GM12872 (cell line): Measurements from ENCODE around the gene TLR8.

Experiments used
- TF ChIP-seq, protein P1 (sequence below): IDR thresholded peaks from 3 replicates; pipeline ENCODE4 v1.5.1; 2011; ENCODE audit warnings: low read depth, mild to moderate bottlenecking, low read length, moderate library complexity; ENCODE audit not compliant: insufficient read depth

TLR8 gene

DNA sequence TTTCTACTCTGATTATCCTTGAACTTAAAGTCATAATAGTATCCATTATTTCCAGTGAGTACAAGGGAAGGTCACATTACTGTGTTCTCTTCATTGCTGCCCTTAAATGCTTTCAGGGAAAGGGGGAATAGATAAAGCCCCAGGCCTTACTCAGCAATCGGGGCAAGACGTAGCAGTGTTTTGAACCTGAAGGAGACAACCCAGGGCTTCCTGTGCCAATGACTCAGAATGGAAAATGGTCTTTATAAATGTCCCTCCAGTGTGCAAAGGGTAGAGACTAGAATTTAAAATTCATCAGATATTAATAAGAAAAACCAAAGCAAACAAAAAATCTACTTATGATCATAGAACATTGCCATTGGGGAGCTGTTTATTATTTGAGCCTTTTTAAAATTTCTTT is 23.7 kb downstream of the TLR8 start:
- TF ChIP-seq, protein P1, sequence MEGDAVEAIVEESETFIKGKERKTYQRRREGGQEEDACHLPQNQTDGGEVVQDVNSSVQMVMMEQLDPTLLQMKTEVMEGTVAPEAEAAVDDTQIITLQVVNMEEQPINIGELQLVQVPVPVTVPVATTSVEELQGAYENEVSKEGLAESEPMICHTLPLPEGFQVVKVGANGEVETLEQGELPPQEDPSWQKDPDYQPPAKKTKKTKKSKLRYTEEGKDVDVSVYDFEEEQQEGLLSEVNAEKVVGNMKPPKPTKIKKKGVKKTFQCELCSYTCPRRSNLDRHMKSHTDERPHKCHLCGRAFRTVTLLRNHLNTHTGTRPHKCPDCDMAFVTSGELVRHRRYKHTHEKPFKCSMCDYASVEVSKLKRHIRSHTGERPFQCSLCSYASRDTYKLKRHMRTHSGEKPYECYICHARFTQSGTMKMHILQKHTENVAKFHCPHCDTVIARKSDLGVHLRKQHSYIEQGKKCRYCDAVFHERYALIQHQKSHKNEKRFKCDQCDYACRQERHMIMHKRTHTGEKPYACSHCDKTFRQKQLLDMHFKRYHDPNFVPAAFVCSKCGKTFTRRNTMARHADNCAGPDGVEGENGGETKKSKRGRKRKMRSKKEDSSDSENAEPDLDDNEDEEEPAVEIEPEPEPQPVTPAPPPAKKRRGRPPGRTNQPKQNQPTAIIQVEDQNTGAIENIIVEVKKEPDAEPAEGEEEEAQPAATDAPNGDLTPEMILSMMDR = no peak

DNA sequence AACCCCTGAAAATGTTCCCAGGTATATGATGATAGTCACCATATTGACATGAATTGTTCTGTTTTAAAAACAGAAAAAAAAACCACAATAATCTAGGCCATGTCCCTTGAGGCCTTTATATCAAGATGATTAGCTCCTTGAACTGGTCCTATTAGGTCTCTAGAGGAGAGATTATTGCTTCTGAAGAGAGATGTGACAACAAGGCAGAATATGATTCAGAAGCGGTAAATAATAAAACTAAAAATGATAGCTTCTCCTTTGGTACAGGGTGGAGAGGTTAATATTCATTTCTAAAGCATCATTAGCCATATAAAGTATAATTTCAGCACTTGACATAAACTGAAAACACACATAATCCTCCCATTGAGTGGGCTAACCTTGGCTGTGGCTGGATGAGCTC is 25.8 kb downstream of the TLR8 start:
- TF ChIP-seq, protein P1 = no peak

DNA sequence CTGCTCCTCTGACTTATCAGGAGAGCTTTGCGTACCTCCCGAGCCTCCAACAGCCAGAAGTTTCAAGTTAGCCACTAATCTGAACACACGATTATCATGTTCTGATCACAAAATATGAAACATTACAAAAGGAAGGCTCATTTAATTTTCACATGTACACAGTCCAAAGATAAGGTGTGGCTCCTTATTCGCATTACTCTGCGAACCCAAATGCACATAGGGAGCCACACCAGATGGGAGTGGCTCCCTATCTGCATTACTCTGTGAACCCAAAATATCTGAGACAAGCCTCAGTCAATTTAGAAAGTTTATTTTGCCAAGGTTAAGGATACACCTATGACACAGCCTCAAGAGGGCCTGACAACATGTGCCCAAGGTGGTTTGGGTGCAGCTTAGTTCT is 28.4 kb downstream of the TLR8 start:
- TF ChIP-seq, protein P1 = no peak

DNA sequence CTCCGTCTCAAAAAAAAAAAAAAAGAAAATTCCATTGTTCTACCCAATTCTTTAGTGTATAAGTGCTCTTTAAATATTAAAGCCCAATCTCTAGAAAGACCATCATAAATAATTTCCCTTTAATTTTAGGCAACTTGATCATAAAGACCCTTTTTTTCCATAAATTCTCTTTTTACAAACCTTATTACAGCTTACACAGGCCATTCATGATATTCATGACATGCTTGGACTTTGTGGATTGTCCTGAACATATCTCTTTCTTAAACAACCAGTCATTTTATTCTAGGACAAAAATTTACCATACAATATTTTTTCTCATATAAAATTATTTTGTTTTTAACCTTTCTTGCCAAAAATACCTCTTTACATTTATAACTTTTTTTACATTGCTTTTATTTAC is 30.5 kb downstream of the TLR8 start:
- TF ChIP-seq, protein P1 = no peak

DNA sequence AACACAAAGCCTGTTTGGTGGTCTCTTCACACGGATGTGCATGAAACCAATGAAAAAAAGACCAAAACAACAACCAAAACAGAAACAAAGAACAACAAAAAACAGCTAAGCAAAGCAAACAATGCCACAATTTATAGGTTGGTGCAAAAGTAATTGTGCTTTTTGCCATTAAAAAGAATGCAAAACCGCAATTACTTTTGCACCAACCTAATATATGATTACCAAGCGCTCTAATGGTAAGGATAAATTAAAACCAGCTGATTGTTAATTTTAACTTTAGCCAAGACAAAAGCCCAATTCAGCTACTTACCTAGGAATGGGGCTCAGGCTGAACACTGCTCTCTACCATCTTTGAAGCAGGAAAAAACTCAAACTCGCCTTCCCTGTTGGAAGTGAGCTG is 39.1 kb downstream of the TLR8 start:
- TF ChIP-seq, protein P1 = no peak

DNA sequence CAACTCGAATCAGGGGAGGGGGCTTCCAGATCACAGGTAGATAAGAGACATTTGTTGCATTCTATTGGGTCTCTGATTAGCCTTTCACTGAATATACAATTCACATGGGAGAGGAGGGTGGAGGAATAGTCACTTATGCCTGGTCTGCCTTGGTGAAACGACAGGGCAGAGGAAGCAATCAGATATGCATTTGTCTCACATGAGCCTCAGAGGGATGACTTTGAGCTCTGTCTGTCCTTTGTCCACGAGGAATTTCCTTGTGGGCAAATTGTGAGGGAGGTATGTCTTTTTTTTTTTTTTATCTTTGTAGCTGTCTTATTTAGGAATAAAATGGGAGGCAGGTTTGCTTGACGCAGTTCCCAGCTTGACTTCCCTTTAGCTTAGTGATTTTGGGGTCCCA is 40.0 kb downstream of the TLR8 start:
- TF ChIP-seq, protein P1 = no peak

DNA sequence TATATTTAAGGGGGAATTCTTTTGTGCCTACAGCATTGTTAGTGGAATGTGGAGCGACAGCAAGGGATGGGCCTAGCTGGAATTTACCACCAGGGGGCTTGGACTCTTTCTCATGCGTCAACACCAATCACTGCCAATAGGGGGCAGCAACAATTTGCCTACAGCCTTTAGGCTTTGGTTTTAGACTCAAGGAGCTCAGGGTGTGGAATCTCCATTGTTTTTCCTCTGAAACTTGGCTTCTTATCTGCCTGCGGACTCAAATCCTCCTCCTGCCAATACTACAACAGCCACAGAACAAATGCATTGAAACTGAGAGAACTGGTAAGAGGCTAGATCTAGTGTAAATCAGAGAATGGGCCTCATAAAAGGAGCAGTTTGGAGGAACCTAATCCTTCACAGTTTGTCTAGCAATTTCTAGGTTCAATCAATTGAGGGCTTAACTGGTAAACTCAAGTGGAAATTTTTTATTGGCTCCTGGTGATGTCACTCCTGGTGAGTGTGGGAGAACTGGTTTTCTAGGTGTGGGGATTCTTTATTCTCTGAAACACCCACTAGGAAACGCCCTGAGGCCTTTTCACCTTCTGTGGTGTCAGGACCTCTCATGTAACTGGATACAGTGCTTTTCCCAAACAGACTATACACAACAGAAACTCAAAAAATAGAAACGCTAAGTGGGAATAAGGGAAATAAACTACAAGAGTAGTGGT is 40.6 kb downstream of the TLR8 start:
- TF ChIP-seq, protein P1 = peak; percentile 96
